ENCODE measurements around the gene TNS3. TPM values are rescaled to one million over a fixed set of nuclear protein-coding genes. Genes with fewer than 3 reads are reported as not detected.

TNS3 gene
- total and polyA plus RNA-seq, 2 of the 13 experiments (the other 11 are each of a cell fraction or from before 2014, with no cell fraction given) = 52.9 to 55.7 TPM

GRCh38 chr7:47419471-47419870, 162.4 kb downstream of the TNS3 start:
- no peaks in the 10 kb centered on the region for H3K79me2 ChIP-seq (ENCODE audit: insufficient read depth, low read length)
- H3K27ac ChIP-seq (ENCODE audit: extremely low read length, insufficient read depth, low read length) = no peak overlapping the region
- no peak for FAIRE-seq
- DNase-seq (ENCODE audit: low spot score) = no peak
- intact Hi-C loops (cut with micrococcal nuclease; ENCODE audit: unreplicated experiment) = loop anchor here (1.0 to 10.0 kb wide), 2 partner anchors 48 to 155 kb away; no protein-coding TSS in a partner anchor
- 0 out of 2 replicates have a peak, but pooled peaks cover 3% of the 10 kb centered on the region for H4K20me1 ChIP-seq (ENCODE audit: insufficient read depth, low read length)
- ChIA-PET POLR2A (no interaction called here), CTCF (ENCODE audit: low intra/inter-chr PET ratio, low total read pairs) (no interaction called here)
- 100% methylated on average over 1 of the region's 1 CpG for WGBS (ENCODE audit: low lambda C conversion rate)
- TF ChIP-seq ZSCAN22 (CRISPR knock-in tag; IDR thresholded peaks at IDR 0.05) = no peak
- no peak for TF ChIP-seq HNF4A (CRISPR knock-in tag; IDR thresholded peaks at IDR 0.05)
- TF ChIP-seq ZSCAN20 (CRISPR knock-in tag; IDR thresholded peaks at IDR 0.05; ENCODE audit: borderline replicate concordance) = no peak
- BruUV-seq (replicated peaks) = no TSS peak
- H3K9ac ChIP-seq (ENCODE audit: insufficient read depth, low read depth, low read length) = no peak overlapping the region
- ATAC-seq = no peak
- H3K4me2 ChIP-seq (ENCODE audit: low read depth, low read length) = no peak overlapping the region
- H3K36me3 ChIP-seq (replicated peaks in 1 of 2; ENCODE audit: control insufficient read depth in 1 of 2, insufficient read depth in 2 of 2, low read length in 2 of 2) = peaks cover 43 to 91% of the 10 kb centered on the region in 2 experiments
- in situ Hi-C loops (cut with HindIII; ENCODE audit: extremely low pct_ligation_motif_present, low pct_unique_long_range_greater_than_20kb) = no loop called here
- peaks cover 24% of the 10 kb centered on the region for H3K4me1 ChIP-seq (ENCODE audit: insufficient read depth, low read length)
- H3K9me3 ChIP-seq (ENCODE audit: low read length) = no peaks in the 10 kb centered on the region
- no peaks in the 10 kb centered on the region for H3K27me3 ChIP-seq (ENCODE audit: control insufficient read depth in 1 of 2, insufficient read depth in 2 of 2, low read length in 2 of 2)
- H3K4me3 ChIP-seq (replicated peaks in 1 of 3; ENCODE audit: insufficient read depth in 1 of 3, low read depth in 2 of 3, low read length in 3 of 3) = no peak overlapping the region
- no peak overlapping the region for H2AFZ ChIP-seq (ENCODE audit: low read length)

DNA sequence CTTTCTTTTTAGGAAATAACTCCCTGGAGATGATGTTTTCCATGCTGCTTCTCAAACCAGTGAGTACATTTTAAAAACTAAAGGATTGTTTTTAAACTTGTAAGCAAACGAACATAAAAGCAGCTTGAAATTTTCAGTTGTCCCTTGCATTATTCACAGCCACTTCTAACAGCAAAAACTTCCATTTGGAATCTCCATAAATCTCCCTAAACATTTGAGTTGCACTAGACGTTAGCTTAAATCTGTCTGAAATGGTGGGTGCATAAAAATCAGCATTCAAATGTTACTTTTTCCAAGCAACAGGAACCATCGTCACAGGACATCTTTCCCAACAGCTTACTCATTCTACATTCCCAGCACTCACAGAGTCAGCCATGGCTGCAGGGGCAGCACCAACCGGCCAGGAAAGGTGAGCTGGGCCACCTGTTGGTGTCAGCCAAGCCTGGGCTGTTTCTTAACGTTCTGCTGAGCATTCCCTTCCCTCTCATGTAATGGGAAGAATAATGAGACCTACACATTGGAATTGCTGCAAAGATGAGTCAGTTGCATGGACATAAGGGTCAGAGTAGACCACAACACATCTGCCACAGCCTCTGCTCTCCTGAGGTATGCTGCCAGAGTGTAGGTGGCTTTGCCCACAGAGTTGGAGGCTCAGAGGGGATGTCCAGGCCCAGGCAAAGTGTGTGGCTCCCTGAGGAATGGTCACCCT, 163.2 kb downstream of the TNS3 start:
- H4K20me1 ChIP-seq (ENCODE audit: insufficient read depth, low read length) = 0 out of 2 replicates have a peak, but pooled peaks cover 3% of the 10 kb centered on the region
- no peaks in the 10 kb centered on the region for H3K9me3 ChIP-seq (ENCODE audit: low read length)
- no TSS peak for BruUV-seq (replicated peaks)
- H2AFZ ChIP-seq (ENCODE audit: low read length) = no peak overlapping the region
- H3K4me2 ChIP-seq (ENCODE audit: low read depth, low read length) = no peak overlapping the region
- peaks cover 45 to 91% of the 10 kb centered on the region in 2 experiments for H3K36me3 ChIP-seq (replicated peaks in 1 of 2; ENCODE audit: control insufficient read depth in 1 of 2, insufficient read depth in 2 of 2, low read length in 2 of 2)
- H3K4me3 ChIP-seq (replicated peaks in 1 of 3; ENCODE audit: insufficient read depth in 1 of 3, low read depth in 2 of 3, low read length in 3 of 3) = no peak overlapping the region
- POLR2A ChIA-PET = no interaction called here
- ATAC-seq (no peak; the same call in 2 of the 3 replicates), DNase-seq (ENCODE audit: low spot score) (no peak), FAIRE-seq (no peak)
- TF ChIP-seq ZNF644 (CRISPR knock-in tag; IDR thresholded peaks at IDR 0.05; ENCODE audit: low read depth) (no peak), RBM22 (optimal IDR thresholded peaks at IDR 0.05; ENCODE audit: low read length) (peak; percentile 60)
- intact Hi-C loops (cut with micrococcal nuclease; ENCODE audit: unreplicated experiment) = loop anchor here (1.0 to 10.0 kb wide), 2 partner anchors 49 to 154 kb away; no protein-coding TSS in a partner anchor
- CTCF ChIA-PET (ENCODE audit: low intra/inter-chr PET ratio, low total read pairs) = no interaction called here
- no peaks in the 10 kb centered on the region for H3K79me2 ChIP-seq (ENCODE audit: insufficient read depth, low read length)
- no peaks in the 10 kb centered on the region for H3K27me3 ChIP-seq (ENCODE audit: control insufficient read depth in 1 of 2, insufficient read depth in 2 of 2, low read length in 2 of 2)
- H3K4me1 ChIP-seq (ENCODE audit: insufficient read depth, low read length) = peaks cover 24% of the 10 kb centered on the region
- no peak overlapping the region for H3K27ac ChIP-seq (ENCODE audit: extremely low read length, insufficient read depth, low read length)
- 90% methylated on average over 5 of the region's 5 CpGs for WGBS (ENCODE audit: low lambda C conversion rate)
- in situ Hi-C loops (cut with HindIII; ENCODE audit: extremely low pct_ligation_motif_present, low pct_unique_long_range_greater_than_20kb) = no loop called here
- H3K9ac ChIP-seq (ENCODE audit: insufficient read depth, low read depth, low read length) = no peak overlapping the region

Measured in HepG2 (cell line).